Ishikawa (cell line): Measurements from ENCODE around the gene DAAM1.

Source experiments
- CEBPB ChIP-seq: IDR thresholded peaks from 2 replicates; pipeline ENCODE4 v1.6.1; 2012
- CREB1 ChIP-seq: IDR thresholded peaks from 2 replicates; pipeline ENCODE4 v1.6.1; 2012; ENCODE audit warnings: low read depth
- EGR1 ChIP-seq: IDR thresholded peaks from 2 replicates; pipeline ENCODE4 v1.6.1; 2012
- EP300 ChIP-seq: IDR thresholded peaks from 2 replicates; pipeline ENCODE4 v1.6.1; 2012; ENCODE audit warnings: borderline replicate concordance
- FOXM1 ChIP-seq: IDR thresholded peaks from 2 replicates; pipeline ENCODE4 v1.6.1; 2012; ENCODE audit warnings: low read depth, borderline replicate concordance
- NFIC ChIP-seq: IDR thresholded peaks from 2 replicates; pipeline ENCODE4 v1.6.1; 2012
- RAD21 ChIP-seq: IDR thresholded peaks from 2 replicates; pipeline ENCODE4 v1.6.1; 2012; ENCODE audit warnings: low read depth
- TAF1 ChIP-seq: IDR thresholded peaks from 2 replicates; pipeline ENCODE4 v1.6.1; 2012; ENCODE audit warnings: low read depth, mild to moderate bottlenecking
- TCF12 ChIP-seq: IDR thresholded peaks from 2 replicates; pipeline ENCODE4 v1.6.1; 2012; ENCODE audit warnings: low read depth
- TEAD4 ChIP-seq: IDR thresholded peaks from 2 replicates; pipeline ENCODE4 v1.6.1; 2012
- YY1 ChIP-seq: IDR thresholded peaks from 2 replicates; pipeline ENCODE4 v1.6.1; 2012; ENCODE audit warnings: low read depth
- ZBTB7A ChIP-seq: IDR thresholded peaks from 2 replicates; pipeline ENCODE4 v1.6.1; 2012; ENCODE audit warnings: low read depth
- TF ChIP-seq, protein P1 (sequence below): IDR thresholded peaks from 2 replicates; pipeline ENCODE4 v1.6.1; 2012; ENCODE audit warnings: low read depth, mild to moderate bottlenecking
- TF ChIP-seq, protein P2 (sequence below): IDR thresholded peaks from 2 replicates; pipeline ENCODE4 v1.6.1; 2012
- TF ChIP-seq, protein P3 (sequence below): IDR thresholded peaks from 2 replicates; pipeline ENCODE4 v1.6.1; 2012

DAAM1 gene

DNA sequence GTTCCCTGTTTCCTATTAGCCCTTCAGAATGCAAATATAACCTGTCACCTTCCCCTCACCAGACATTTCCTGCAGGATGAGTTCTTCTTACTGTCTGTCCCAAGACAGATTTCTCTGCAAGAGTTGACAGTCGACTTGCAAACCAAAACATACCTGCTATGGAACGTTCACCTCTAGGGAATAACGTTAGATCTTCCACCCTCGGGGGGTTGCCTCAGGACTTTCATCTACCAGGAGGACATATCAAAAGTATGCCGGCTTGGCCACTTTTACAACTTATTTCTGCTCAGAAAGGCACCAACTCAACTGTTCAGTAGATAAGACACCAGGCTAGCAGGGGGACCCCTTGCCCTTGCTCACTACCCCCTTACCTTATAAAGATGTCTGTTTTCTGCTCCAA, 92.5 kb downstream of the DAAM1 start:
- TF ChIP-seq NFIC, result no peak
- no peak for TF ChIP-seq RAD21
- no peak for TF ChIP-seq CEBPB
- TF ChIP-seq, protein P1, sequence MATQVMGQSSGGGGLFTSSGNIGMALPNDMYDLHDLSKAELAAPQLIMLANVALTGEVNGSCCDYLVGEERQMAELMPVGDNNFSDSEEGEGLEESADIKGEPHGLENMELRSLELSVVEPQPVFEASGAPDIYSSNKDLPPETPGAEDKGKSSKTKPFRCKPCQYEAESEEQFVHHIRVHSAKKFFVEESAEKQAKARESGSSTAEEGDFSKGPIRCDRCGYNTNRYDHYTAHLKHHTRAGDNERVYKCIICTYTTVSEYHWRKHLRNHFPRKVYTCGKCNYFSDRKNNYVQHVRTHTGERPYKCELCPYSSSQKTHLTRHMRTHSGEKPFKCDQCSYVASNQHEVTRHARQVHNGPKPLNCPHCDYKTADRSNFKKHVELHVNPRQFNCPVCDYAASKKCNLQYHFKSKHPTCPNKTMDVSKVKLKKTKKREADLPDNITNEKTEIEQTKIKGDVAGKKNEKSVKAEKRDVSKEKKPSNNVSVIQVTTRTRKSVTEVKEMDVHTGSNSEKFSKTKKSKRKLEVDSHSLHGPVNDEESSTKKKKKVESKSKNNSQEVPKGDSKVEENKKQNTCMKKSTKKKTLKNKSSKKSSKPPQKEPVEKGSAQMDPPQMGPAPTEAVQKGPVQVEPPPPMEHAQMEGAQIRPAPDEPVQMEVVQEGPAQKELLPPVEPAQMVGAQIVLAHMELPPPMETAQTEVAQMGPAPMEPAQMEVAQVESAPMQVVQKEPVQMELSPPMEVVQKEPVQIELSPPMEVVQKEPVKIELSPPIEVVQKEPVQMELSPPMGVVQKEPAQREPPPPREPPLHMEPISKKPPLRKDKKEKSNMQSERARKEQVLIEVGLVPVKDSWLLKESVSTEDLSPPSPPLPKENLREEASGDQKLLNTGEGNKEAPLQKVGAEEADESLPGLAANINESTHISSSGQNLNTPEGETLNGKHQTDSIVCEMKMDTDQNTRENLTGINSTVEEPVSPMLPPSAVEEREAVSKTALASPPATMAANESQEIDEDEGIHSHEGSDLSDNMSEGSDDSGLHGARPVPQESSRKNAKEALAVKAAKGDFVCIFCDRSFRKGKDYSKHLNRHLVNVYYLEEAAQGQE, result no peak
- TF ChIP-seq TEAD4, result no peak
- TF ChIP-seq TCF12, result no peak
- no peak for TF ChIP-seq EGR1
- TF ChIP-seq ZBTB7A, result no peak
- TF ChIP-seq YY1, result no peak
- TF ChIP-seq, protein P2, sequence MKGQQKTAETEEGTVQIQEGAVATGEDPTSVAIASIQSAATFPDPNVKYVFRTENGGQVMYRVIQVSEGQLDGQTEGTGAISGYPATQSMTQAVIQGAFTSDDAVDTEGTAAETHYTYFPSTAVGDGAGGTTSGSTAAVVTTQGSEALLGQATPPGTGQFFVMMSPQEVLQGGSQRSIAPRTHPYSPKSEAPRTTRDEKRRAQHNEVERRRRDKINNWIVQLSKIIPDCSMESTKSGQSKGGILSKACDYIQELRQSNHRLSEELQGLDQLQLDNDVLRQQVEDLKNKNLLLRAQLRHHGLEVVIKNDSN, result no peak
- TF ChIP-seq, protein P3, sequence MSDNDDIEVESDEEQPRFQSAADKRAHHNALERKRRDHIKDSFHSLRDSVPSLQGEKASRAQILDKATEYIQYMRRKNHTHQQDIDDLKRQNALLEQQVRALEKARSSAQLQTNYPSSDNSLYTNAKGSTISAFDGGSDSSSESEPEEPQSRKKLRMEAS, result no peak
- no peak for TF ChIP-seq CREB1
- no peak for TF ChIP-seq FOXM1
- no peak for TF ChIP-seq EP300

DNA sequence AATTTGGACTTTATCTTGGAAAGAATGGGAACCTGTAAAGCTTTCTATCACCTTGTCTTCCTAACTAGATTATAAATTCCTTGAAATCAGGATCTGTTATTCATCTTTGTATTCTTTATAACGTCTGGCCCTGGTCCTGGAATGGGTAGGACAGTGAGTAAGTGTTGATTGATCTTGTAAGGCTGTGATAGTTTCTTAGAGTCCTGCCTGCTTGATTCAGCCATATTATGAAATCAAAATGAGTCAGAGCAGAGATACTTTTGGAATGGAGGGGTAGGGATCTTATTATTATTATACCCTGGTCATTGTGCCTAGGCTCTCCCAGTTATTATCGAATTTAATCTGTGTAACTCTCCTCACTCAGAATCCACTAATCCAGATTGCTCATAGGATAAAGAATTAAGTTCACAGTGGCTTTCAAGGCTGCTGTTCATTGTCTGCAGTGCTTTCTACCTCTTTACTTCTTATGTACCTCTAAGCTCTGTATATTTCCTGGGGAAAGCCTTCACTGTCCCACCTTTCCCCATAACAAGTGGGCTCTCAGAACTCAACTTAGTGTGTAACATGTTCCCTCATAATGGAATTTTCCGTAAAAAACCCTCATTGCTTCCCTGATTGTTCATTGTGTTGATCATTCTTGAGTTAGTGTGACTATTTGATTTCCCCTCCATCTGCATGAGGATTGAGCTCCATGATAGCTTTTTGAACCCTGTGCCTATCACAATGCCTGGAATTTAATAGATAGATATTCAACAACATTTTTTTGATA, 93.3 kb downstream of the DAAM1 start:
- TF ChIP-seq FOXM1, result no peak
- TF ChIP-seq, protein P2, result no peak
- TF ChIP-seq, protein P3, result no peak
- no peak for TF ChIP-seq CREB1
- no peak for TF ChIP-seq TCF12
- TF ChIP-seq CEBPB, result no peak
- TF ChIP-seq ZBTB7A, result no peak
- no peak for TF ChIP-seq NFIC
- no peak for TF ChIP-seq RAD21
- TF ChIP-seq, protein P1, result no peak

DNA sequence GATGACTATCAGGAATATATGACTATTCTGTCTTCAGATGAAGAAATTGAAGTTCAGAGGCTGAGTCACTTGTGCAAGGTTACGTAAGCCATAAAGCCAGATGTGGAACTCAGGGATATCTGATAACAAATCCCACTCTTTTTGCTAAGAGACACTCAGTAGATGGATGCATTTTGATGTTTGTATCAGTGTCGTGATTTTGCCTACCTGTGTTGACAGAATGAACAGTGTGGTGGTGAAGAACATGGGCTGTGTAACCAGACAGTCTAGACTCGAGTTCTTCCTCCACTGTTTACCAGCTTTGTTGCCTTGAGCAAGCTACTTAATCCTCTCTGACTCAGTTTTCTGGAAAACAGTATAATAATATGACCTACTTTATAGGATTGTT, 93.9 kb downstream of the DAAM1 start:
- TF ChIP-seq TAF1, result no peak
- no peak for TF ChIP-seq EGR1
- TF ChIP-seq, protein P3, result no peak
- TF ChIP-seq, protein P1, result no peak
- TF ChIP-seq RAD21, result no peak
- TF ChIP-seq CEBPB, result no peak
- TF ChIP-seq YY1, result no peak
- TF ChIP-seq NFIC, result no peak
- no peak for TF ChIP-seq ZBTB7A
- TF ChIP-seq TCF12, result no peak
- TF ChIP-seq TEAD4, result no peak

DNA sequence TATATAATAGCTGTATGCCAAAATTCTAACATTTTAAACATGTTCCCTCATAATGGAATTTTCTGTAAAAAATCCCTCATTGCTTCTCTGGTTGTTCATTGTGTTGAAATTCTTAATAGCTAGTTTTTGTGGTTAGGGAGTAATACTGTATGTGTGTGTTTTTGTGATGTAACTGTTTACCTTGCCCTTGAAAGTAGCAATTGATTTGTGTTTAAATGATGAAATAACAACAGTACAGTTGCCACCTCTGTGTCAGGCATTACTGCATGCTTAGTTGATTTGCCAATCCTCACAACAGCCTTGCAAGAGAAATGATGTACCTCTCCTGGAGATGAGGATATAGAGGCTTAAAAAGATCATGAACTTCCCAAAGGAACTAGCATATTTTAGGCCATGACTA, 94.9 kb downstream of the DAAM1 start:
- TF ChIP-seq NFIC (no peak), CREB1 (no peak), TAF1 (no peak), EGR1 (no peak), RAD21 (no peak), TEAD4 (no peak), ZBTB7A (no peak), FOXM1 (no peak), CEBPB (no peak)
- TF ChIP-seq, protein P2, result no peak
